ENCODE data around the gene AVEN.
"Not testable (repeated sequence)": the region's sequence is repeated elsewhere in the genome, so short reads cannot be mapped to it uniquely, and the experiment has no call there.

AVEN gene

GRCh38 chr15:33844597-33844996 lies 194.4 kb downstream of the AVEN start:
- no peak for DNase-seq

GRCh38 chr15:33844186-33844585 lies 194.8 kb downstream of the AVEN start:
- no peak for DNase-seq

GRCh38 chr15:33840615-33841014 lies 198.4 kb downstream of the AVEN start:
- no peak for DNase-seq

- DNase-seq, result no peak
Observed at GRCh38 chr15:33839540-33839939, 199.5 kb downstream of the AVEN start.

DNA sequence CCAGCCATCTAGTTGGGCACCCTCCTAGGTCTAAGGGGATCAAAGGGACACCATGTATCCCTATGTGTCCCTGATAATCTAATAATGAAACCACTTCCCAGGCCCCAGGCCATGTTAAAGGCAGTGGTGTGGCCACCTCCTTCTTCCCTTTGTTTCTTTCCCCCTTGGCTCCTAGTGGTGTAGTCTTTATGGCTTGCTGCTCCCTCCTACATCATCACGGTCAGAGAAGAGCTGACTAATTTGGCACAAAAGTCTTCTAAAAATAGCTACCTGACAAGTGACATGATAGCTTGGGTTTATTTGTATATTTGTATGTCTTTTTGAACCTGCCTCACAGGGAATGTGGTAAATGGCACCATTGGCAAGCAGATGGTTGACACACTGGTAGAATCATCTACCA lies 201.7 kb downstream of the AVEN start:
- DNase-seq, result no peak

GRCh38 chr15:33834892-33835743 lies 203.9 kb downstream of the AVEN start:
- no peak for DNase-seq

DNA sequence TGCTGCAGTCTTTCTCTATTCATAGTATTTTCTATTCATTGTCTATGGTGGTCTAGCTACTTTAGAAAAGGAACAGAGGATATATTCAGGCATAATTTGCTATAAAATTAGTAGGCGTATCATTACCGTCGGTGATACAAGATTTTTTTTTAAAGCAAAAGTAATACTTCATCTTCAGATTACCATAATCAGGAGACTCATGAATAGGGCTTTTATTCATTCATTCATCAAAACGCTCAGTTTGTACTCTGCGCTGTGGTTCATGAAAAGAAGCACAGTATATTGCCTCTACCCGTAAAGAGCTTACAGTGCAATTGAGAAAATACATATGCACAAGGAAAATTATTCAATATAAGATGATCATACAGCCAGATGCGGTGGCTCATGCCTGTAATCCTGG lies 207.4 kb downstream of the AVEN start:
- DNase-seq, result no peak

DNA sequence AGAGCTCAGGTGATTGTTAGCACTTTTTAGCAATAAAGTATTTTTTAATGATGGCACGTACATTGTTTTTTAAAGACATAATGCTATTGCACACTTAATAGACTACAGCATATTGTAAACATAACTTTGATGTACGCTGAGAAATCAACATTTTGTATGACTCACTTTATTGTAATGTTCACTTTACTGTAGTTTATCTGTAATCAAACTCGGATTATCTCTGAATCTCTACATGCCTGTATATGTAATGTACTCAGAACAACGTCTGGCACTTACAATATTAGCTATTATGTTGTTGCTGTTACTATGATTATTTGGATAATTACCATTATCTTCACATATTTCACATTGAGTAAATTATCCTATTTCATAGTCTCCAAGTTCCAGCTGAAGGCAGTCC lies 208.7 kb downstream of the AVEN start:
- no peak for DNase-seq

GRCh38 chr15:33826201-33826600 lies 212.8 kb downstream of the AVEN start:
- no peak for DNase-seq

DNA sequence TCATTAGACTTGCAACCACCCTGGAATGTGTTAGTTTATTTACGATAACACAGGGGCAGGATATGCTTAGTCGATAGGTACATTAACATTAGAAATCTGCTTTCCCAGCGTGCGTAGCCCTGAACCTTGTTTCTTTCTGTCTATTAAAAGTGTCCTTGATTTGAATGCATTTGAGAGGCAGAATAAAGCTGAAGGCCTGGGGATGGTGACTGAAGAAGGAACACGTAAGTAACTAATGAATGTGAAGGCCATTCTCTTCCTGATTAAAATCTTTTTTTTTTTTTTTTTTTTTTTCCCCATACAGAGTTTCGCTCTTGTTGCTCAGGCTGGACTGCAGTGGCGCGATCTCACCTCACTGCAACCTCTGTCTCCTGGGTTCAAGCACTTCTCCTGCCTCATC lies 213.6 kb downstream of the AVEN start:
- no peak for DNase-seq

DNA sequence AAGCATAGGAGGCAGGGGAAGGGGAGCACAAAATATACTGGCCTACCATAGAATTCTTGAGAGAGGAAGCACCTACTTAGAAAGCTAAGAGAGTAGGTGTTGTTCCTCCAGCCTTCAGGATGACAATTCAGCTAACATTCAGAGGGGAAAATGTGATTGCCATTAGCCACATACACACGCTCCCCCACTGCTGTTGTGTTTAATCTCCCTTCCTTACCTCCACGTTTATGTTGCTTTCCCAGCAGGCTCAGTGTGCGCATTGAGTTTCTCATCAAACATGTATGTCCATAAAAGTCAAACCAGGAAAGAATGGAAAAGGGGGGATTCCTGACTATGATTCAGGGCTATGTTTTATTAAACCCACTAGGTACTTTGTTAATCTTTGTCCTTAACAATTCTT lies 215.9 kb downstream of the AVEN start:
- DNase-seq, result no peak

GRCh38 chr15:33822479-33822878 lies 216.5 kb downstream of the AVEN start:
- no peak for DNase-seq

DNA sequence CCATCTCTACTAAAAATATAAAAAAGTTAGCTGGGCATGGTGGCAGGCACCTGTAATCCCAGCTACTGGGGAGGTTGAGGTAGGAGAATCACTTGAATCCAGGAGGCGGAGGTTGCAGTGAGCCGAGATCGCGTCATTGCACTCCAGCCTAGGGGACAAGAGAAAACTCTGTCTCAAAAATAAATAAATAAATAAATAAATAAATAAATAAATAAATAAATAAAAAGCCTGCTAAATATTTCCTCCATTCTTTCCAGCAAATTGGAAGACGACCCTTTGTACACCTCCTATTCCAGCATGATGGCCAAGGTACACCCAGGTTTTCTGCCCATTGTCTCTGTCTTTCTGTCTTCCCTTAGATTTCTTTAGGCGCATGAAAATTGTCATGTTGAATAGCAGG lies 219.5 kb downstream of the AVEN start:
- not testable (repeated sequence) for DNase-seq
